ENCODE data around the gene PEX6.

GRCh38 chr6:42973926-42974325 is 5.1 kb downstream of the PEX6 start:
- no peak for TF ChIP-seq EZH2phosphoT487 (IDR thresholded peaks at IDR 0.05; ENCODE audit: low read length)
- TF ChIP-seq CTCF (IDR thresholded peaks at IDR 0.05; ENCODE audit: low read length) = no peak
- no peak for TF ChIP-seq EZH2 (optimal IDR thresholded peaks at IDR 0.05; ENCODE audit: low read depth, low read length)

Measured in MM.1S (cell line).